ENCODE results near the gene EEF1A1.
"Not testable (repeated sequence)": the region's sequence is repeated elsewhere in the genome, so short reads cannot be mapped to it uniquely, and the experiment has no call there.

EEF1A1 gene

GRCh38 chr6:73558624-73559398 is 38.0 kb upstream of the EEF1A1 start:
- no peak overlapping the region for H3K27ac ChIP-seq (ENCODE audit: low read length)
- peaks cover 10% of the 10 kb centered on the region for H3K4me1 ChIP-seq (ENCODE audit: control insufficient read depth, low read depth, low read length)
- H3K36me3 ChIP-seq (ENCODE audit: control insufficient read depth, low read depth, low read length): no peaks in the 10 kb centered on the region
- no peak overlapping the region for H3K4me3 ChIP-seq (ENCODE audit: low read length)
- no peaks in the 10 kb centered on the region for H3K27me3 ChIP-seq (ENCODE audit: control insufficient read depth, insufficient read depth, low read length)
- H3K9me3 ChIP-seq (ENCODE audit: control insufficient read depth, low read depth, low read length): no peaks in the 10 kb centered on the region
- no peak overlapping the region for H3K9ac ChIP-seq (ENCODE audit: low read length)

- H3K4me1 ChIP-seq (ENCODE audit: control insufficient read depth, low read depth, low read length): peaks cover 10% of the 10 kb centered on the region
- H3K4me3 ChIP-seq (ENCODE audit: low read length): no peak overlapping the region
- no peaks in the 10 kb centered on the region for H3K36me3 ChIP-seq (ENCODE audit: control insufficient read depth, low read depth, low read length)
- H3K9ac ChIP-seq (ENCODE audit: low read length): no peak overlapping the region
- H3K27me3 ChIP-seq (ENCODE audit: control insufficient read depth, insufficient read depth, low read length): no peaks in the 10 kb centered on the region
- H3K9me3 ChIP-seq (ENCODE audit: control insufficient read depth, low read depth, low read length): no peaks in the 10 kb centered on the region
- H3K27ac ChIP-seq (ENCODE audit: low read length): no peak overlapping the region
Observed at GRCh38 chr6:73556836-73557235, 36.0 kb upstream of the EEF1A1 start.

- H3K36me3 ChIP-seq (ENCODE audit: control insufficient read depth, low read depth, low read length); H3K27ac ChIP-seq (ENCODE audit: low read length); H3K9ac ChIP-seq (ENCODE audit: low read length); H3K9me3 ChIP-seq (ENCODE audit: control insufficient read depth, low read depth, low read length); H3K27me3 ChIP-seq (ENCODE audit: control insufficient read depth, insufficient read depth, low read length); H3K4me3 ChIP-seq (ENCODE audit: low read length): not testable (repeated sequence)
- H3K4me1 ChIP-seq (ENCODE audit: control insufficient read depth, low read depth, low read length): peaks cover 10% of the 10 kb centered on the region
Observed at GRCh38 chr6:73555380-73555949, 34.6 kb upstream of the EEF1A1 start.

GRCh38 chr6:73551115-73551514 is 30.3 kb upstream of the EEF1A1 start:
- not testable (repeated sequence) for H3K27me3 ChIP-seq (ENCODE audit: control insufficient read depth, insufficient read depth, low read length); H3K36me3 ChIP-seq (ENCODE audit: control insufficient read depth, low read depth, low read length); H3K27ac ChIP-seq (ENCODE audit: low read length); H3K4me1 ChIP-seq (ENCODE audit: control insufficient read depth, low read depth, low read length); H3K9me3 ChIP-seq (ENCODE audit: control insufficient read depth, low read depth, low read length); H3K4me3 ChIP-seq (ENCODE audit: low read length); H3K9ac ChIP-seq (ENCODE audit: low read length)

- no peak overlapping the region for H3K4me3 ChIP-seq (ENCODE audit: low read length)
- H3K27ac ChIP-seq (ENCODE audit: low read length): no peak overlapping the region
- no peaks in the 10 kb centered on the region for H3K36me3 ChIP-seq (ENCODE audit: control insufficient read depth, low read depth, low read length)
- no peaks in the 10 kb centered on the region for H3K27me3 ChIP-seq (ENCODE audit: control insufficient read depth, insufficient read depth, low read length)
- H3K9ac ChIP-seq (ENCODE audit: low read length): no peak overlapping the region
- no peaks in the 10 kb centered on the region for H3K4me1 ChIP-seq (ENCODE audit: control insufficient read depth, low read depth, low read length)
- no peaks in the 10 kb centered on the region for H3K9me3 ChIP-seq (ENCODE audit: control insufficient read depth, low read depth, low read length)
Observed at GRCh38 chr6:73548458-73549446, 27.9 kb upstream of the EEF1A1 start.

- H3K9ac ChIP-seq (ENCODE audit: low read length): no peak overlapping the region
- no peaks in the 10 kb centered on the region for H3K4me1 ChIP-seq (ENCODE audit: control insufficient read depth, low read depth, low read length)
- no peaks in the 10 kb centered on the region for H3K27me3 ChIP-seq (ENCODE audit: control insufficient read depth, insufficient read depth, low read length)
- no peaks in the 10 kb centered on the region for H3K36me3 ChIP-seq (ENCODE audit: control insufficient read depth, low read depth, low read length)
- no peak overlapping the region for H3K4me3 ChIP-seq (ENCODE audit: low read length)
- no peaks in the 10 kb centered on the region for H3K9me3 ChIP-seq (ENCODE audit: control insufficient read depth, low read depth, low read length)
- no peak overlapping the region for H3K27ac ChIP-seq (ENCODE audit: low read length)
Observed at GRCh38 chr6:73547036-73547435, 26.2 kb upstream of the EEF1A1 start.

- Histone ChIP-seq H3K36me3 (ENCODE audit: control insufficient read depth, low read depth, low read length) (no peaks in the 10 kb centered on the region), H3K9ac (ENCODE audit: low read length) (no peak overlapping the region), H3K27me3 (ENCODE audit: control insufficient read depth, insufficient read depth, low read length) (no peaks in the 10 kb centered on the region), H3K9me3 (ENCODE audit: control insufficient read depth, low read depth, low read length) (no peaks in the 10 kb centered on the region), H3K27ac (ENCODE audit: low read length) (no peak overlapping the region), H3K4me3 (ENCODE audit: low read length) (no peak overlapping the region), H3K4me1 (ENCODE audit: control insufficient read depth, low read depth, low read length) (no peaks in the 10 kb centered on the region)
Observed at GRCh38 chr6:73542891-73543290, 22.1 kb upstream of the EEF1A1 start.

- H3K9ac ChIP-seq (ENCODE audit: low read length); H3K4me3 ChIP-seq (ENCODE audit: low read length); H3K27me3 ChIP-seq (ENCODE audit: control insufficient read depth, insufficient read depth, low read length); H3K9me3 ChIP-seq (ENCODE audit: control insufficient read depth, low read depth, low read length); H3K27ac ChIP-seq (ENCODE audit: low read length); H3K36me3 ChIP-seq (ENCODE audit: control insufficient read depth, low read depth, low read length); H3K4me1 ChIP-seq (ENCODE audit: control insufficient read depth, low read depth, low read length): not testable (repeated sequence)
Observed at GRCh38 chr6:73542481-73542880, 21.6 kb upstream of the EEF1A1 start.

GRCh38 chr6:73538116-73538779 is 17.4 kb upstream of the EEF1A1 start:
- Histone ChIP-seq H3K27ac (ENCODE audit: low read length) (no peak overlapping the region), H3K4me1 (ENCODE audit: control insufficient read depth, low read depth, low read length) (no peaks in the 10 kb centered on the region), H3K36me3 (ENCODE audit: control insufficient read depth, low read depth, low read length) (no peaks in the 10 kb centered on the region), H3K27me3 (ENCODE audit: control insufficient read depth, insufficient read depth, low read length) (no peaks in the 10 kb centered on the region), H3K9ac (ENCODE audit: low read length) (no peak overlapping the region), H3K4me3 (ENCODE audit: low read length) (no peak overlapping the region), H3K9me3 (ENCODE audit: control insufficient read depth, low read depth, low read length) (no peaks in the 10 kb centered on the region)

GRCh38 chr6:73537677-73538076 is 16.8 kb upstream of the EEF1A1 start:
- H3K9ac ChIP-seq (ENCODE audit: low read length): no peak overlapping the region
- H3K4me1 ChIP-seq (ENCODE audit: control insufficient read depth, low read depth, low read length): no peaks in the 10 kb centered on the region
- H3K27me3 ChIP-seq (ENCODE audit: control insufficient read depth, insufficient read depth, low read length): no peaks in the 10 kb centered on the region
- H3K27ac ChIP-seq (ENCODE audit: low read length): no peak overlapping the region
- H3K36me3 ChIP-seq (ENCODE audit: control insufficient read depth, low read depth, low read length): no peaks in the 10 kb centered on the region
- no peak overlapping the region for H3K4me3 ChIP-seq (ENCODE audit: low read length)
- no peaks in the 10 kb centered on the region for H3K9me3 ChIP-seq (ENCODE audit: control insufficient read depth, low read depth, low read length)

- H3K9ac ChIP-seq (ENCODE audit: low read length): no peak overlapping the region
- H3K36me3 ChIP-seq (ENCODE audit: control insufficient read depth, low read depth, low read length): no peaks in the 10 kb centered on the region
- H3K27ac ChIP-seq (ENCODE audit: low read length): no peak overlapping the region
Observed at GRCh38 chr6:73534628-73535027, 13.8 kb upstream of the EEF1A1 start.

More at GRCh38 chr6:73534628-73535027, 13.8 kb upstream of the EEF1A1 start:
- Histone ChIP-seq H3K4me1 (ENCODE audit: control insufficient read depth, low read depth, low read length) (no peaks in the 10 kb centered on the region), H3K27me3 (ENCODE audit: control insufficient read depth, insufficient read depth, low read length) (no peaks in the 10 kb centered on the region), H3K4me3 (ENCODE audit: low read length) (no peak overlapping the region), H3K9me3 (ENCODE audit: control insufficient read depth, low read depth, low read length) (no peaks in the 10 kb centered on the region)
